ENCODE data around the gene PDZD4. TPM values are rescaled to one million over a fixed set of nuclear protein-coding genes. Genes with fewer than 3 reads are reported as not detected.
A peak's percentile ranks its signal among the peaks of the same experiment; 100 is the strongest.

The PDZD4 gene
- total and polyA plus RNA-seq, 10 of the 15 experiments (the other 5 are each of a cell fraction or from before 2014, with no cell fraction given): 0.01 to 0.15 (median 0.04) TPM; not detected in 6

- RAD21 ChIA-PET (ENCODE audit: unreplicated experiment): no interaction called here
- TF ChIP-seq IRF4 (IDR thresholded peaks at IDR 0.05; ENCODE audit: low read depth, low read length) (no peak), POLR2A (IDR thresholded peaks at IDR 0.05; ENCODE audit: low read depth, low read length) (0 out of 2 replicates have a peak, but pooled peaks have one; percentile 24)
- no peak overlapping the region for H3K4me3 ChIP-seq
- H3K4me2 ChIP-seq (ENCODE audit: control insufficient read depth, insufficient read depth): no peak overlapping the region
- no peaks in the 10 kb centered on the region for H4K20me1 ChIP-seq (ENCODE audit: control insufficient read depth, insufficient read depth)
- POLR2A ChIA-PET: no interaction called here
- no peak overlapping the region for H3K27ac ChIP-seq (ENCODE audit: control insufficient read depth, insufficient read depth)
- SMC1A ChIA-PET (ENCODE audit: uncharacterized antibody, unreplicated experiment): no interaction called here
- CTCF ChIA-PET: no interaction called here
- no peaks in the 10 kb centered on the region for H3K4me1 ChIP-seq (ENCODE audit: control insufficient read depth, insufficient read depth, low read length)
- FAIRE-seq (no peak), ATAC-seq (no peak), DNase-seq (ENCODE audit: low read depth, low spot score) (no peak)
- no peaks in the 10 kb centered on the region for H3K79me2 ChIP-seq (ENCODE audit: control insufficient read depth, insufficient read depth, low read length)
- H3K9ac ChIP-seq (ENCODE audit: control insufficient read depth, insufficient read depth, low read length): no peak overlapping the region
- intact Hi-C loops (cut with micrococcal nuclease; ENCODE audit: unreplicated experiment) (no loop called here), in situ Hi-C loops (cut with MboI) (loop anchor here (10.0 kb wide), 1 partner anchor 48 kb away; no protein-coding TSS in a partner anchor)
- no peaks in the 10 kb centered on the region; the same call in 2 of the 3 replicates for H3K9me3 ChIP-seq (replicated peaks; ENCODE audit: control insufficient read depth, insufficient read depth, low read length)
- BruUV-seq (replicated peaks): no TSS peak
- H2AFZ ChIP-seq (ENCODE audit: control insufficient read depth, low read depth, low read length): no peak overlapping the region
- peaks cover 0 to 3% of the 10 kb centered on the region in 2 experiments; a peak in 2 of 4 replicates for H3K36me3 ChIP-seq (ENCODE audit: control insufficient read depth in 2 of 2, insufficient read depth in 2 of 2, low read length in 1 of 2)
- 80% methylated on average over 13 of the region's 14 CpGs for WGBS (ENCODE audit: insufficient coverage, insufficient replicate concordance, low lambda C conversion rate, missing lambda C conversion rate)
- H3K27me3 ChIP-seq (replicated peaks in 1 of 2; ENCODE audit: control insufficient read depth in 2 of 2, insufficient read depth in 2 of 2, low read length in 1 of 2): no peaks in the 10 kb centered on the region
Measured at GRCh38 chrX:153782871-153783270, 47.5 kb downstream of the PDZD4 start.

- DNase-seq (ENCODE audit: low read depth, low spot score): no peak
- no peaks in the 10 kb centered on the region for H3K79me2 ChIP-seq (ENCODE audit: control insufficient read depth, insufficient read depth, low read length)
- FAIRE-seq: no peak
- H3K27me3 ChIP-seq (replicated peaks in 1 of 2; ENCODE audit: control insufficient read depth in 2 of 2, insufficient read depth in 2 of 2, low read length in 1 of 2): no peaks in the 10 kb centered on the region
- intact Hi-C loops (cut with micrococcal nuclease; ENCODE audit: unreplicated experiment) (no loop called here), in situ Hi-C loops (cut with MboI) (loop anchor here (10.0 kb wide), 1 partner anchor 48 kb away; no protein-coding TSS in a partner anchor)
- CTCF ChIA-PET: no interaction called here
- H3K4me1 ChIP-seq (ENCODE audit: control insufficient read depth, insufficient read depth, low read length): no peaks in the 10 kb centered on the region
- peaks cover 0 to 3% of the 10 kb centered on the region in 2 experiments; a peak in 2 of 4 replicates for H3K36me3 ChIP-seq (ENCODE audit: control insufficient read depth in 2 of 2, insufficient read depth in 2 of 2, low read length in 1 of 2)
- no TSS peak for BruUV-seq (replicated peaks)
- POLR2A ChIA-PET: no interaction called here
- no peaks in the 10 kb centered on the region; the same call in 2 of the 3 replicates for H3K9me3 ChIP-seq (replicated peaks; ENCODE audit: control insufficient read depth, insufficient read depth, low read length)
- H2AFZ ChIP-seq (ENCODE audit: control insufficient read depth, low read depth, low read length): no peak overlapping the region
- SMC1A ChIA-PET (ENCODE audit: uncharacterized antibody, unreplicated experiment): no interaction called here
- WGBS (ENCODE audit: insufficient coverage, insufficient replicate concordance, low lambda C conversion rate, missing lambda C conversion rate): 48% methylated on average over 11 of the region's 11 CpGs
- H3K4me3 ChIP-seq: no peak overlapping the region
- no peak for TF ChIP-seq NR2F1 (conservative IDR thresholded peaks at IDR 0.05)
- TF ChIP-seq POLR2A (IDR thresholded peaks at IDR 0.05; ENCODE audit: low read depth, low read length): no peak
- no peak for TF ChIP-seq YBX1 (IDR thresholded peaks at IDR 0.05)
- TF ChIP-seq MYB (IDR thresholded peaks at IDR 0.05; ENCODE audit: borderline replicate concordance, low read depth, low read length): no peak
- TF ChIP-seq GABPA (IDR thresholded peaks at IDR 0.05; ENCODE audit: low read depth): no peak
- no peak for TF ChIP-seq ATF7 (IDR thresholded peaks at IDR 0.05; ENCODE audit: low read depth)
- no peak for TF ChIP-seq KLF5 (IDR thresholded peaks at IDR 0.05; ENCODE audit: partially characterized antibody)
- TF ChIP-seq ATF3 (IDR thresholded peaks at IDR 0.05; ENCODE audit: borderline replicate concordance, extremely low read depth, low read depth, low read length): no peak
- no peak overlapping the region for H3K9ac ChIP-seq (ENCODE audit: control insufficient read depth, insufficient read depth, low read length)
- no peak overlapping the region for H3K4me2 ChIP-seq (ENCODE audit: control insufficient read depth, insufficient read depth)
- no peak for ATAC-seq
- H3K27ac ChIP-seq (ENCODE audit: control insufficient read depth, insufficient read depth): no peak overlapping the region
- no peaks in the 10 kb centered on the region for H4K20me1 ChIP-seq (ENCODE audit: control insufficient read depth, insufficient read depth)
- RAD21 ChIA-PET (ENCODE audit: unreplicated experiment): no interaction called here
Measured at GRCh38 chrX:153782313-153782712, 48.0 kb downstream of the PDZD4 start.

Data from GM12878 (cell line).